ENCODE measurements around the gene DGLUCY.
"Not testable (repeated sequence)": the region's sequence is repeated elsewhere in the genome, so short reads cannot be mapped to it uniquely, and the experiment has no call there.

Gene DGLUCY

DNA sequence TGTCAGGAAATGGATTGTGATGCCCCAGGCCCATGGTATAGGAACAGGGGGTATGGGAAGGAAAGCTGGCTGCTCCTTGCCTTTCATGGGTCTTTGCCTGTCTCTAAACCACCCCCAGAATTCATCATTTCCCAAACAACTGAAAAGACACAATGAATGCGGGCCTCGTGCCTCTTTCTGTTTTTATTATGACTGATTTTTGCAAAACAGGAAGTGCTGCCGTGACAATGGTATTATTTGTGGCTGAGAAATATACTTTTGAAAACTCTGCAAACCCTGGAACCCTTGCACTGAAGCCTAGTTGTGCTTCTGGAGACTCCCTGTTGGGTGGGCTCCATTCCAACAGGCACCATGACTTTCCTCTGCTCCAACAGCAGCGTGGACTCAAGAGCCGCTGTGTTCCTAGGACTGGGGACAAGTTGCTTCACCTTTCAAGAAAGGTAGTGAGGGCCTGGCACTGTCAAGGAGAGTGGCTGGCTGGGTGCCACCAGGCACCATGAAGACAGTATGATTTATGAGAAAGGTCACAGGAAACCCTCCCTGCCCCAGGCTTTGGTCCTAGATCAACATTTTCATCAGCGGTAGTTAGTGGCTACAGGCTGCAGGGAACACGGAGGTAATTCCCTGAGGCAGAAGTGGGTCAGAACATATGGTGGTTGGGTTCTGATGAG is 4.8 kb upstream of the DGLUCY start:
- DNase-seq, result peak in 1 of 2 experiments; percentile 26

DNA sequence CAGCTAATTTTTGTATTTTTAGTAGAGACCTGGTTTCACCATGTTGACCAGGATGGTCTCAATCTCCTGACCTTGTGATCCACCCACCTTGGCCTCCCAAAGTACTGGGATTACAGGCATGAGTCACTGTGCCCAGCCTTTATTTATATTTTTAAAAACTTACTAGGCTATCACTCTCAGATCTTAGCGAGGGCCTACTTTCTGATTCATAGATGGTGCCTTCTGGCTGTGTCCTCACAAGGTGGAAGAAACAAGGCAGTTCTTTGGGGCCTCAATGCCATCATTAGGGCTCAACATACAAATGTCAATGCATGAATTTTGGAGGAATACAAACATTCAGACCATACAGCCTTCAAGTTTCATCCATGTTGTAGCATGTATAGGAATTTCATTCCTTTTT is 2.4 kb upstream of the DGLUCY start:
- DNase-seq, result no peak

DNA sequence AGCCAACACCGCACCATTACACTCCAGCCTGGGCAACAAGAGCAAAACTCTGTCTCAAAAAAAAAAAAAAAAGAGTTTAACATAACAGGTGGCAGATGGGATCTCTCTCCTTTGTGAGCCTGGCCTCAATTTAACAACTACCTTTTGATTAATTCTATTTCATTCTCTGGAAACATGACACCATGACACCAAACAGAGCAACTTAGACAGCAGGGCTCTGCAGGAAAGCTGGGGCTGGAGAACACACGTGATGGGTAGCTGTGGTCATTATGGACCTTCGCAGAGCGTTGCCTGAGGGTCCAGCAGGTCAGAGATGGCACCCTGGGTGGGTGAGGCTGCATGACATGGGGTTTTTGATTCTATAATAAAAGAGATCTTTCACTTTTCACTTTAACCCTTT is 1.7 kb upstream of the DGLUCY start:
- DNase-seq, result no peak

DNA sequence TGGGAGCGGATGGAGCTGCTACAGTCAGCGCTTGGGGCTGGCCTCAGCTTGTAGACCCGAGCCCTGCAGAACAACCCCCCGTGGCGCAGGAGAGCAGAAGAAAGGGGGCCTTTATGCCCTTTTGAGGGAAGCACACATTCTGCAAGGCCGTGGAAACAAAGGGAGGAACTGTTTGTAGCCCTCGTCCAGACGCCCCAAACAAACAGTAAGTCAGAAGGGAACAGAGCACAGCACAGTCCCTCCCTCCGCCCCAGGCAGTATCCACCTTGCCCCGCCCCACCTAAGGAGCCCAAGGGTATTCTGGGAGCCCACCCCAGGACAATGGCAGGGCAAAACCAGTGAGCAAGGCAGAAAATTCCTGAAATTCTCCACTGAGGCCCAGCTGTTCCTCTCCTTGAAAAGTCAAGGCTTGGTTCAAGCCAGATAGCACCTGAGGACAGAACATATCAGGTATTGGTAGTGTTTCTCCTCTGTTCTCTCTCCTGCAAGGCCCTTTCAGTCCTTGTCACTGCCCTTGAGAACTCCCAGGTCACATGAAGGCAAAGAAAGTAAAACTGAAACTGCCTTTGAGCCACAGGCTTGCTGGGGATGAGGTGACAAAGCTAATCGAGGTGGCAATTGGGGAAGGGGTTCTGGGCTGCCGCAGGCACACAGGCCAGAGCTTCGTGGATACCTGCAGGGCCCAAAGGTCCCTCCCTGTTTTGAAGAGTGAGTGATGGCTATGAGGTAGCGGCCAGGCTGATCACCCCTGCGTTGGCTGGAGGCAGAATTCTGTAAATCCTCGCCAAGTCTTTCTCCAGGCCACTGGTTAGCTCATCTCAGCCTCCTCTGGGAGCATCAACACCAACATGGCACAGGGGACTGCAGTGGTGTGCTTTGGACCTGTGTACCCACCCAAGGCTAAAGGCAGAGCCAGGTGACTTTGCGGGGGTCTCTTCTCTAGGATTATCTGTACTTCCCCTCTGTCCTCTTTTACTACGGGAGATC is 499 bp downstream of the DGLUCY start:
- peak; percentile 21 to 44 for DNase-seq

DNA sequence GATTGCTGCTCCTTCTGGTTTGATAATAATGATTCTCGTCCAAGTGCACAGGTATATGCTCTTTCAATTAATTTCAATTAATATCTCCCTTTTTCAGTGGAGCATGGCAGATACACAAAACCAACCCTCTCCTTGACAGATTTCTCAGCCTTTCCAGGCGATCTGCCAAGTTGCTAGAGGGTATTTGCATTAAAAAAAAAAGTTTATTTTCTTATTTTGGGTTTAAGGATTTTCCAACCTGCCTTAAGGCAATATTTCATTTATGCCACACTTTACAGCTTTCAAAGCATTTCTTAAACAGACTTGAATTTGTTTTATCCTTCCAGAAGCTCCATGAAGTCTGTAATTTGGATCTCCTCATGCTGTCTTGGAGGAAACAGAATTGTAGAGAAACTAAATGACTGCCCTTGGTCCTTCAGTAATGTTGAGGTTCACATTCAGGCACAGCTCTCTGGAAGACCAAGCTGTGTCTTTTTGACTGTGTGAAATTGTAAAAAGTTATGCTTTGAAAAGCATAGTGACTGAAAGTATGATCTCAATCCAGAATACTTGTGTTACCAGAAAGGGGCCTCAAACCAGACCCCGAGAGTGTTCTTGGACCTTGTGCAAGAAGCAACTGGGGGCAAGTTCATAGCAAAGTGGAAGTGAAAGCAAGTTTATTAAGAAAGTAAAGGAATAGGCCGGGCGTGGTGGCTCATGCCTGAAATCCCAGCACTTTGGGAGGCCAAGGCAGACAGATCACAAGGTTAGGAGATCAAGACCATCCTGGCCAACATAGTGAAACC is 2.3 kb downstream of the DGLUCY start:
- no peak for DNase-seq

DNA sequence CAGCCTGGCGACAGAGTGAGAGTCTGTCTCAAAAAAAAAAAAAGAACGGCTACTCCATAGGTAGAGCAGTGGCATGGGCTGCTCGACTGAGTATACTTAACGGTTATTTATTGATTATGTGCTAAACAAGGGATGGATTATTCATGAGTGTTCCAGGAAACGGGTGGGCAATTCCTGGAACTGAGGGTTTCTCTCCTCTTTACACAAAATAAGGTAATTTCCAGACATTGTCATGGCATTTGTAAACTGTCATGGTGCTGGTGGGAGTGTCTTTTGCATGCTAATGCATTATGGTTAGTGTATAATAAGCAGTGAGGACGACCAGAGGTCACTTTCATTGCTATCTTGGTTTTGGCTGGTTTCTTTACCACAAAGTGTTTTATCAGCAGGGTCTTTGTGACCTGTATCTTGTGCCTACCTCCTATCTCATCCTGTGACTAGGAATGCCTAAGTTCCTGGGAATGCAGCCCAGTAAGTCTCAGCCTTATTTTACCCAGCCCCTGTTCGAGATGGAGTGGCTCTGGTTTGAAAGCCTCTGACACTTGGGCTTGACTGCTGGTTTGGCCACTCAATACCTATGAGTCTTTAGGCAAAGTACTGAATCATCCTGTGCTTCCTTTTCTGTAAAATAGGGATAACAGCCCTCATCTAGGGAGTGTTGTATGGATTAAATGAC is 3.2 kb downstream of the DGLUCY start:
- no peak for DNase-seq

DNA sequence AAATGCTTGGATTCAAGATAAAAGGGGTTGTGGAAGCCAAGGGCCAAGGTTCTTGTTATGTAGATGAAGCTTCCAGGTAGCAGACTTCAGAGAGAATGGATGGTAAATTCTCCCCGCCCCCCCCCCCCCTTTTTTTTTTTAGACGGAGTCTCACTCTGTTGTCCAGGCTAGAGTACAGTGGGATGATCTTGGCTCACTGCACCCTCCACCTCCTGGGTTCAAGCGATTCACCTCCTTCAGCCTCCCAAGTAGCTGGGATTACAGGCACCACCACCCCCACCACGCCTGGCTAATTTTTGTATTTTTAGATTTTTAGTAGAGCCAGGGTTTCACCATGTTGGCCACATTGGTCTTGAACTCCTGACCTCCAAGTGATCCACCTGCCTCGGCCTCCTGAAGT is 4.1 kb downstream of the DGLUCY start:
- no peak for DNase-seq

DNA sequence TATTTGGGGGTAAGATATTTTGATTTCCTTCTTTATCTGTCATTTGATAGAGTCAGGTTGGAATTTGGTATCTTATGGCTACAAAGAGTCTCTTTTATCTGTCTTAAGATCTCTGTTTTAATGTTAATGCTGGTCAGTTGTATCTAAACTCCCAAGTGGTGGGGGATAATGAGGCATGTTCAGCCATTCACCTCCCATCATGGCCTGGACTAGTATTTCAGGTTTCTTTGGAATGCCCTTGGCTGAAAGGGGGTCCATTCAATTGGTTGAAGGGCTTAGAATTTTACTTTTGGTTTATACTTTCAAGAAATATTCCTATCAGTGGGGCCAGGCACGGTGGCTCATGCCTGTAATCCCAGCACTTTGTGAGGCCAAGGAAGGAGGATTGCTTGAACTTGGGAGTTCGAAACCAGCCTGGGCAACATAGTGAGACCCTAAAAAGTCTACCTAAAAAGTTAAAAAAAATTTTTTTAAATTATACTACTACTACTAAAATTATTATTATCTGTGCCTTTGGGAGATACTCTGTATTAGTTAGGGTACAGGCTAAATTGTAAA is 4.7 kb downstream of the DGLUCY start:
- DNase-seq, result no peak

DNA sequence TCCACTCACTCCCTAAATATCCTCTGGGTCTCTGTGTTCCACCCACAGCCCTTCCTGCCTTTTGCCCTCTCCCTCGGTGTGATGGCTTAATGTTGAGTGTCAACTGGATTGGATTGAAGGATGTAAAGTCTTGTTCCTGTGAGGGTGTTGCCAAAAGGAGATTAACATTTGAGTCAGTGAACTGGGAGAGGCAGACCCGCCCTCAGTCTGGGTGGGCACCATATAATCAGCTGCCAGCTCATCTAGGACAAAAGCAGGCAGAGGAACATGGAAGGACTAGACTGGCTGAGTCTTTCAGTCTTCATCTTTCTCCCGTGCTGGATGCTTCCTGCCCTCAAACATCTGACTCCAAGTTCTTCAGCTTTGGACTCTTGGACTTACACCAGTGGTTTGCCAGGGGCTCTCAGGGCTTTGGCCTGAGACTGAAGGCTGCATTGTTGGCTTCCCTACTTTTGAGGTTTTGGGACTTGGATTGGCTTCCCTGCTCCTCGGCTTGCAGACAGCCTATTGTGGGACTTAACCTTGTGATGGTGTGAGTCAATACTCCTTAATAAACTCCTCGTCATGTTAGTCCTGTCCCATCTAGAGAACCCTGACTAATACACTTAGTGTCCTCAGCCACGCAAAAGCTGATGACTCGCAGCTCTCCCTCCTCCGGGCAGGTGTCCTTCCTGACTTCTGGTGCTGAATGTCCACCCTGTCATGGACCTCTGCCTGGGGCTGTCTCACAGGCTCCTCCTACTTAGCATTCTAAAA is 5.9 kb downstream of the DGLUCY start:
- DNase-seq, result no peak

DNA sequence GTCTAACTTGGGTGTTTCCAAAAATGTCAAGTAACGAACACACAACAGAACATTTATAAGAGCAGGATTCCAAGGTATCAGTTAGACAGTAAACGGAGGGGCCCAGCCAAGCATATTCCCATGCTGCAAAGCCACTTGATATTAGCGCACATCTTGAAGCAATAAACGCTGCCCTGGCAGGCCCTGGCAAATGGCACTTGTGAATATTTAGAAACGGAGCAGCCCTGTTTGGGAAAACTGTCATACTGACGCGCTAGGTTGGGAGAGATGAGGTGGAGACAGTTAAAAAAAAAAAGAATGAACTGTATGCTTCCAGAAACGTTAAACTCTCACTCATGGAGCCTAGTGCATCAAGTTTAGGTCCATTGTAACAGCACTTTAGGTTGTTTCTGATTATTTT is 9.3 kb downstream of the DGLUCY start:
- no peak for DNase-seq

DNA sequence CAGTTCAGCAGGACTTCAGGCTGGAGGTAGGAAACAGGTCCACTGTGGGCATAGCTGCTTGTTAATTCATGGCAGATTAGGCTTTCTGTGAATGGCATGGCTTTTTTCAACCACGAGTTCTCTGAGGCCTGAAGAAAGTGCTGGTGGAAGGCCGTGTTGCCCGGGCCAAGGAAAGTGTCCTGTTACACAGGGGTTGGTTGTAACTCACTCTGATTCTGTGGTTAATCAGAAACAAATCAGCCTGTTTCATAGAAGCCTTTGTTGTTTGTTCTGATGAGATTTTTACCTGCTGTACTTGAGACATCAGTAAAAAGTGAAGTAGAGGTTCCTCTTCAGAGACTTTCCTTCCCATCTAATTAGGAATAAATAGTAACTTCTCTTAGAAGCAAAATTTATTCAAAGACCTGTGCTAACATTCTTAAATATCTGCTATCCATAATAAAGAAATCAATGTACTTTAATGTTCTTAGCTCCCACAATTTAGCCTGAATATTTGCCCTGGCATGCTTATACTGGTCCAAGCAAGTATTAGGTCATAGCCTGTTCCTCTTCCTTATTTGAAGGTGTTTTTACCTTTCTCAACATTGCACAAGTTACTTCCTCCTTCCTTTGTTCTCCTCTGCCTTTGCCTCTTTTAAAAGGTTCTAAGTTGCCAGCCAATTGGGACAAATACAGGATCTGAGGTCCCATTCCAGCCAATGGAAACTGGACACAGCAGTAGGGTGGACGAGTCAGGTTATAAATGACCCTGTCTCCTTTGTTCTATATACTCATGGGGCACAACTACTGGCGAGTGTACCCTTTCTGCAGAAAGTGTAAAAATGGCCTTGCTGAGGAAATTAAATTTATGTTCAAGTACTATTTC is 10.8 kb downstream of the DGLUCY start:
- not testable (repeated sequence) for DNase-seq

DNA sequence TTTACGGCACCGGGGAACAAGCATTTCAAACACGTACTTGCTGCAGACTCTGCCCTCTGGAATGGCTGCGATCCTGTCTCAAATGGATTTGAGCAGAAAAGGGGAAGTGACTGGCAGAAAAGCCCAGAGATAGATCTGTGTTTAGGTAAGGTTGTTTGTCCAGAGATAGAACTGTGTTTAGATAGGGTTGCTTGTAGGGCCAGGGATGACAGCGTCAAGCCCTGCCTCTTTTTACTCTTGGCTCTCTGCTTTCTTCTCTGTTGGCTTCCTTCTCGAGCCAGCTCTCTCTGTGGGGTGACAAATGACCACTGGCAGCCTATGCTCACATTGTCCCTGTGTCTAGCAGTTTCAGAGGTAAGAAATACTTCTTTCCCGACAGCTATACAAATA is 11.4 kb downstream of the DGLUCY start:
- peak; percentile 31 to 78 for DNase-seq

DNA sequence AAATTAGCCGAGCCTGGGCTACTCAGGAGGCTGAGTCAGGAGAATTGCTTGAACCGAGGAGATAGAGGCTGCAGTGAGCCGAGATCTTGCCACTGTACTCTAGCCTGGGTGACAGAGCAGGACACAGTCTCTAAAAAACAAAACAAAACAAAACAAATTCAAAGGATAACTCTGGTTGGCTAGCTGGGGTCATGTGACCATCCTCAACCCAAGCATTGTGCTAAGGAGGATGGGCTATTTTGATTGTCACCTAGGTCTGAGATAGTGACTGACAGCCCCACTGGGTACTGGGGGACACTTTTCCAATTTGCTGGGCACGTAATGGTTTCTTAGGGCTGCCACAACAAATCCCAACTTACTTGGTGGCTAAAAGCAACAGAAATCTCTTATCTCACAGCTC is 11.9 kb downstream of the DGLUCY start:
- no peak for DNase-seq

DNA sequence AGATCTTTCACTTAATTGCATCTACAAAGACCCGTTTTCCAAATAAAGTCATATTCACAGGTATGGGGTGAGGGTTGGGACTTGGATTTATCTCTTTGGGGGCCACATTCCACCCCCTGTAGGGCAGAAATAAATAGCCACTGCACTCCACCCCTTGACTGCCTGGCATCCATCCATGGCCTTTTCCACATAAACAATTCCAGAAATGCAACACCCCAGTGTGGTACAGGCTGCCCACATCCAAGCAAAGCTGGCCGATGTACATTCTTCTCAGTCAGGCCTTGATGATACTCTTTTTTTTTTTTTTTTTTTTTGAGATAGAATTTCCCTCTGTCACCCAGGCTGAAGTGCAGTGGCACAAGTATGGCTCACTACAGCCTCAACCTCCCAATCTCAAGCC is 12.9 kb downstream of the DGLUCY start:
- no peak for DNase-seq

DNA sequence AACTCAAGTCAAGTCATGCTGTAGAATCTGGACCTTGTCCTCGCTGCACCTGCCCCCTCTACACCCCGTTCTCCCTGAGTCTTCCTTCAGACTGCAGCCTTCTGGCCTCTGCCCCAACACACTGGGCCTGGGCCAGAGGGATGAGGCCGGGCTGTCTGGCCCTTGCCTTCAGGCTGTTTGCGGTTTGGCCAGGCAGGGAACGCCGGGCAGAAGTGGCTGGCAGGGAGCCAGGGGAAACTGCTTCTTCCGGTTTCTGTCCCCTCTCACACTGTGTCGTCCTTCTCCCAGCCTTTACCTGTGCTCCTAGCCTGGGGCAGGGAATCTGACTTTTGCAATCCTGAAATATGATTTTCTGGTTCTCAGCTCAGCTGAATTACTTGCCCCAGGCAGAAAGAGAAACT is 13.5 kb downstream of the DGLUCY start:
- DNase-seq, result peak in 1 of 2 experiments; percentile 15

DNA sequence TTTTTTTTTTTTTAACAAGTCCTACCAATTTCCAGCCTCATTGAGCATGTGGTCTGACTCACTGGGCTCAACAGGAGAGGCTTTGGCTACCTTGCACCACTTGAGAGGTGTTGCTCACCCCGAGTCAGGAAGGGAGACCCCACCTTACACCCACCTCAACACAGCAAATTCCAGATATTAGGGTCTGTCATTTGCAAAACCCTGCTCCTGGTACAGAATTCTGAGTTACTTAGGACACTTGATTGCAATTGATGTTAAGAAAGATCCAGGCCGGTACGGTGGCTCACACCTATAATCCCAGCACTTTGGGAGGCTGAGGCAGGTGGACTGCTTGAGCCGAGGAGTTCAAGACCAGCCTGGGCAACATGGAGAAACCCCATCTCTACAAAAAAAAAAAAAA is 14.1 kb downstream of the DGLUCY start:
- no peak for DNase-seq

DNA sequence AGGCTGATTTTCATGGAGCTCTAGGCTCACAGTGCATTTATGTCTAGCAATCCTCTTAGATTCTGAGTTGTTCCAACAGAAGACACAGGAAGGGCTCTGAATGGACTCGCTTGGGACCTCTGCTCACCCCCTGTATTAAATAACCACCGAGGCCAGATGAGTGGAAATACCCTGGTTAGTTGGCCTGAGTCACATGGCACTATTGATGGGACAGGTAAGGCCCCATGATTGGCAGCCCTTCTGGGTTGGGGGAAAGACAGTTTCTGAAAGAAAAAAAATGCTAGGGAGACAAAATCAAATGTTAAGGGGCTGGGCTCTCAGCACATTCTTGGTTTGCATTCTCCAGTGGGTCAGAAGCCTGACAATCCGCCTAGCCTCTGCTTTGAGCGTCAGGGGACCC is 14.8 kb downstream of the DGLUCY start:
- no peak for DNase-seq

DNA sequence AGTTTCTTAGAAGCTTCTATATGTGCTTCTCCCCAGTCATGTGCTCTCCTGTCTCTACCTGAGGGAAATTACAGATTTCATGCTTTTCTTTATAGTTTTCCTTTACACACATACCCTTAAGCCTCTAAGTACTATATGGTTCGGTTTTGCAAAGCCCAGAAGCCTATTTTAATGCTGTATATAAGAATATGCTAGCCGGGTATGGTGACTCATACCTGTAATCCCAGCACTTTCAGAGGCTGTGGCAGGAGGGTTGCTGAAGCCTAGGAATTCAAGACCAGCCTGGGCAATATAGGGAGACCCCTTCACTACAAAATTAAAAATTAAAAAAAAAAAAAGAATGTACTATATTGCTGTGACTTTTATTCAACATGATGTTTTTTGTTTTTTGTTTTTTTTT is 15.4 kb downstream of the DGLUCY start:
- DNase-seq, result no peak

DNA sequence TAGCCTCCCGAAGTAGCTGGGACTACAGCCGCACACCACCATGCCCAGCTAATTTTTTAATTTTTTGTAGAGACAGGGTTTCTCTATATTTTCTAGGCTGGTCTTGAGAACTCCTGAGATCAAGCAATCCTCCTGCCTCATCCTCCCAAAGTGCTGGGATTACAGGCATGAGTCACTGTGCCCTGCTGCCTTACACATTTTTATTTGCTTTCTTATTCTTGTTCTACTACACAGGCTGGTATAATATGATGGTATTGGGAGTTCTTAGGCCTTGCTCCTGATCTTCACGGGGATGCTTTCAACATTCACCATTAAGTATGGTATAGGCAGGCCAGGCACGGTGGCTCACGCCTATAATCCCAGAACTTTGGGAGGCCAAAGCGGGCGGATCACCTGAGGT is 21.2 kb downstream of the DGLUCY start:
- no peak for DNase-seq

DNA sequence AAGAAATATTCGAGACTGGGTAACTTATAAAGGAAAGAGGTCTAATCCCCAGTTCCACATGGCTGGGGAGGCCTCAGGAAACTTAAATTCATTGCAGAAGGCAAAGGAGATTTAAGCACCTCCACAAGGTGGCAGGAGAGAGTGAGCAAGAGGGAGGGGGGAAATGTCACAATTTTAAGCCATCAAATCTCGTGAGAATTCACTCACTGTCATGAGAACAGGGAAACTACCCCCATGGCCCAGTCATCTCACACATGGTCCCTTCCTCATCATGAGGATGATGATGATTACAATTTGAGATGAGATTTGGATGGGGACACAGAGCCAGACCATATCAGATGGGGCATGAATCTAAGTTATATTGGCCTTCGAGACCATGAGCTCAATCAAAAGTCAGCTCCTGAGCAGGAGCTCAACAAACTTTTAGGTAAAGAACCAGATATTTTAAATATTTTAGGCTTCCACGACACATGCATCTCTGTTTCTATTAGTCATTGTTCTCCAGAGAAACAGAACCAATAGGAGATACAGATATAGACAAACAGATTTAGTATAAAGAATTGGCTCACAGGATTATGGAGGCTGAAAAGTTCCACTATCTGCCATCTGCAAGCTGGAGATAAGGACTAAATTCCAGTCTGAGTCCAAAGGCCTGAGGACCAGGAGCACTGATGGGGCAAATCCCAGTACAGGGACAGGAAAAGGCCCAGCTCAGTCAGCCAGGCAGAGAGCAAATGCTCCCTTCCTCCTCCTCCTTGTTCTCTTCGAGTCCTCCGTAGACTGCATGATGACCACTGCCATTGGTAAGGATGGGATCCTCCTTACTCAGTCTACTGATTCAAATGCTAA is 24.9 kb downstream of the DGLUCY start:
- no peak for DNase-seq
